Esophagus (tissue), 2 donors: ENCODE results near the gene DRC1. TPM values are rescaled to one million over a fixed set of nuclear protein-coding genes. Genes with fewer than 3 reads are reported as not detected.

ENCODE experiments used
- polyA plus RNA-seq, 2 donors: library from polyadenylated mRNA; stranded (reverse); fragments of 200-250 nt; gene quantifications; one replicate each; pipeline ENCODE4 v1.2.3, GENCODE V29; 2013
- donor health status: healthy with polysubstance abuse.
- donor health status: Bipolar disorder and iron deficiency.

The DRC1 gene
- polyA plus RNA-seq, 2 donors: 0.08 TPM; not detected in 1

Other genes with a start within 250 kb of the DRC1 start
- gene GAREM2, start 228.8 kb upstream of the DRC1 start, polyA plus RNA-seq: under 1 TPM; 0.35 to 0.64 TPM
- 10 to 100 TPM; 26.4 to 77.1 TPM for gene HADHA, start 157.3 kb upstream of the DRC1 start, polyA plus RNA-seq
- 10 to 100 TPM; 50.0 to 82.4 TPM for gene HADHB, start 157.0 kb upstream of the DRC1 start, polyA plus RNA-seq
- 1 to 10 TPM; 3.9 to 6.8 TPM for gene SELENOI, start 55.8 kb upstream of the DRC1 start, polyA plus RNA-seq
- under 1 TPM; 0.11 to 0.12 TPM for gene ADGRF3, start 55.1 kb upstream of the DRC1 start, polyA plus RNA-seq
- under 1 TPM; 0.04 to 0.20 TPM for gene OTOF, start 76.2 kb downstream of the DRC1 start, polyA plus RNA-seq
- gene CIB4, start 239.4 kb downstream of the DRC1 start, polyA plus RNA-seq: not detected